ENCODE measurements around the gene CBX6.

GRCh38 chr22:38817196-38817595 lies 54.8 kb downstream of the CBX6 start:
- TF ChIP-seq RARB (CRISPR knock-in tag; IDR thresholded peaks at IDR 0.05) (no peak), ZFP30 (CRISPR knock-in tag; IDR thresholded peaks at IDR 0.05) (no peak), ZFP3 (CRISPR knock-in tag; IDR thresholded peaks at IDR 0.05) (no peak), CSRNP3 (CRISPR knock-in tag; IDR thresholded peaks at IDR 0.05) (no peak), ZC3H10 (CRISPR knock-in tag; IDR thresholded peaks at IDR 0.05) (no peak), CREB5 (CRISPR knock-in tag; IDR thresholded peaks at IDR 0.05; ENCODE audit: low read depth) (no peak), TOX (CRISPR knock-in tag; IDR thresholded peaks at IDR 0.05; ENCODE audit: borderline replicate concordance) (no peak), ZNF70 (CRISPR knock-in tag; IDR thresholded peaks at IDR 0.05) (no peak), BACH2 (CRISPR knock-in tag; IDR thresholded peaks at IDR 0.05; ENCODE audit: borderline replicate concordance) (no peak), ZNF8 (CRISPR knock-in tag; IDR thresholded peaks at IDR 0.05) (no peak), GLIS3 (CRISPR knock-in tag; IDR thresholded peaks at IDR 0.05) (no peak)
